ENCODE data around the gene ST7L.

Gene ST7L

DNA sequence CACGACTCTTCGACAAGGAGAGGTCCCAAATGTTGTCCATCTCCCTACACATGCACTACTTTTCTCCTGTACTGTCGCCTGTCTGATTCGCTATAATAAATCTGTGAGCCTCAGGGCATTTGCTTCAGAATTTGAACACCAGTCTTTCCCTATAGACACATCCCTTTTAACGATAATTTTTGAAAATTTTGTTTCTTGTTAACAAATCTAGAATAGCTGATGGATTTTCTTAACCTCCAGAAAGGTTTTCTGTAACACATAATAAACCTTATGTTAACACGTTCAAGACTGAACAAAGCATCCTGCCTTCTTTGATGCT is 1.4 kb upstream of the ST7L start:
- Histone ChIP-seq H2AFZ (ENCODE audit: low read depth, low read length) (peak overlapping the region; percentile 90), H3K27ac (ENCODE audit: low read length) (peak overlapping the region; percentile 97), H3K4me2 (ENCODE audit: insufficient read depth, low read length) (peak overlapping the region; percentile 86)

DNA sequence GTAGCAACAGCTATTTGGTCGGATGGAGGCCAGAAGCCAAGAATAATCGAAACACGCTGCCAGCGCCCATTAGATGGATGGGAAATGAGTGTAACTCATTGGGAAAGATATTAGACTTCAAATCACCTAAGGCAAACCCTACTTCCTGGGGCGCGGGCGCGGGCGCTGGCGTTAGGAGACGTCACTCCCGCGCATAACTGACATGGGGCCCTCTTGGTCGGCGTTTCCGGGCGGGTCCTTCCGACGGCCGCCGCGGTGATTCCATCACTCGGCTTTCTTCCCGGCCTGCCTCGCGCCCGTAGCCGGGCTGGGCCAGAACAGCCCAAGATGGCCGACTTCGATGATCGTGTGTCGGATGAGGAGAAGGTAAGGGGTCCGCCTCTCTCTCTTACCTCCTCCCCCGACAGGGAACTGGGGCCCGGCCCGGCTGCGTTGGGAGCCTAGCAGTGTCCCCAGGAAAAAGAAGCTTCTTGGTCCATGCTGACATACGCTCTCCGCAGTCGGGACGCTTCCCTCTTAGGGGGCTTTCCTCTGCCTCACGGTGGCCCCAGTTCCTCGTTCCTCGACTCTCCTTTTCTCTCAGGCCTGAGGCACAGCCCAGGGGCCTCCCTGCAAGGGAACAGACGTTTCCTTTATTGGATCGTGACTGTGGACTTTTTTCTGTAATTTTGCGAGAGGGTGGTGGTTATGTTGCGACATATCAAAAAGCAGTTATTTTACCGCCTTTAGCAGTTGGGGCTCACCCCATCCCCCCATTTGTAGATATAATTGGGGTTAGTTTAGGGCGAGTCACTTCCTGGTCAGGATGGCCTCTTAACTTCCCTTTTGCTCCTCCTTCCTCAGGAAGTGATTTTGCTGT is 806 bp upstream of the ST7L start, which contains the start of gene CAPZA1:
TSS of gene CAPZA1 (plus strand) at position 315 of the 859 bp plus-strand sequence. CDS start at position 328, 13 bp downstream.
- peak within 1 kb of the TSS; percentile 86 for H3K4me2 ChIP-seq (ENCODE audit: insufficient read depth, low read length)
- H4K20me1 ChIP-seq (ENCODE audit: insufficient read depth, low read length) = peaks cover 18% of the 10 kb centered on the region; the same call in 1 of the 2 replicates
- H3K4me1 ChIP-seq (ENCODE audit: insufficient read depth, low read length) = peaks cover 38% of the 10 kb centered on the region
- H3K79me2 ChIP-seq (ENCODE audit: insufficient read depth, low read length) = peaks cover 96% of the 10 kb centered on the region
- H3K27ac ChIP-seq (ENCODE audit: low read length) = peak within 1 kb of the TSS; percentile 97
- DNase-seq = peak; percentile 92
- no peaks in the 10 kb centered on the region for H3K9me3 ChIP-seq (ENCODE audit: insufficient read depth, low read length, severe bottlenecking)
- peaks cover 13% of the 10 kb centered on the region for H3K36me3 ChIP-seq (ENCODE audit: insufficient read depth, low read length)
- peak within 1 kb of the TSS; percentile 90 for H2AFZ ChIP-seq (ENCODE audit: low read depth, low read length)
- TF ChIP-seq, protein P1, sequence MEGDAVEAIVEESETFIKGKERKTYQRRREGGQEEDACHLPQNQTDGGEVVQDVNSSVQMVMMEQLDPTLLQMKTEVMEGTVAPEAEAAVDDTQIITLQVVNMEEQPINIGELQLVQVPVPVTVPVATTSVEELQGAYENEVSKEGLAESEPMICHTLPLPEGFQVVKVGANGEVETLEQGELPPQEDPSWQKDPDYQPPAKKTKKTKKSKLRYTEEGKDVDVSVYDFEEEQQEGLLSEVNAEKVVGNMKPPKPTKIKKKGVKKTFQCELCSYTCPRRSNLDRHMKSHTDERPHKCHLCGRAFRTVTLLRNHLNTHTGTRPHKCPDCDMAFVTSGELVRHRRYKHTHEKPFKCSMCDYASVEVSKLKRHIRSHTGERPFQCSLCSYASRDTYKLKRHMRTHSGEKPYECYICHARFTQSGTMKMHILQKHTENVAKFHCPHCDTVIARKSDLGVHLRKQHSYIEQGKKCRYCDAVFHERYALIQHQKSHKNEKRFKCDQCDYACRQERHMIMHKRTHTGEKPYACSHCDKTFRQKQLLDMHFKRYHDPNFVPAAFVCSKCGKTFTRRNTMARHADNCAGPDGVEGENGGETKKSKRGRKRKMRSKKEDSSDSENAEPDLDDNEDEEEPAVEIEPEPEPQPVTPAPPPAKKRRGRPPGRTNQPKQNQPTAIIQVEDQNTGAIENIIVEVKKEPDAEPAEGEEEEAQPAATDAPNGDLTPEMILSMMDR (IDR thresholded peaks at IDR 0.05; ENCODE audit: borderline replicate concordance, extremely low read depth, low read length, poor library complexity, severe bottlenecking) = no peak
- TF ChIP-seq EZH2 (IDR thresholded peaks at IDR 0.05; ENCODE audit: borderline replicate concordance, low read depth, low read length, severe bottlenecking) = no peak
- ATAC-seq (ENCODE audit: insufficient read depth, low read depth) = peak; percentile 90
- peak within 1 kb of the TSS; percentile 96 for H3K9ac ChIP-seq (ENCODE audit: low read depth, low read length)
- no peaks in the 10 kb centered on the region for H3K27me3 ChIP-seq (ENCODE audit: insufficient read depth, low read length, poor library complexity)
- peak within 1 kb of the TSS; percentile 88 to 89 for H3K4me3 ChIP-seq (ENCODE audit: low read depth in 1 of 2, low read length in 2 of 2)

More for the DNA sequence above, 1.4 kb upstream of the ST7L start:
- ATAC-seq (ENCODE audit: insufficient read depth, low read depth) (no peak), DNase-seq (no peak)
- peak overlapping the region; percentile 96 for H3K9ac ChIP-seq (ENCODE audit: low read depth, low read length)
- peaks cover 12% of the 10 kb centered on the region for H3K36me3 ChIP-seq (ENCODE audit: insufficient read depth, low read length)
- peak overlapping the region; percentile 88 to 89 for H3K4me3 ChIP-seq (ENCODE audit: low read depth in 1 of 2, low read length in 2 of 2)
- no peak for TF ChIP-seq EZH2 (IDR thresholded peaks at IDR 0.05; ENCODE audit: borderline replicate concordance, low read depth, low read length, severe bottlenecking)
- TF ChIP-seq, protein P1 (IDR thresholded peaks at IDR 0.05; ENCODE audit: borderline replicate concordance, extremely low read depth, low read length, poor library complexity, severe bottlenecking) = no peak
- peaks cover 96% of the 10 kb centered on the region for H3K79me2 ChIP-seq (ENCODE audit: insufficient read depth, low read length)
- H3K27me3 ChIP-seq (ENCODE audit: insufficient read depth, low read length, poor library complexity) = no peaks in the 10 kb centered on the region
- peaks cover 24% of the 10 kb centered on the region; the same call in 1 of the 2 replicates for H4K20me1 ChIP-seq (ENCODE audit: insufficient read depth, low read length)
- peaks cover 41% of the 10 kb centered on the region for H3K4me1 ChIP-seq (ENCODE audit: insufficient read depth, low read length)
- H3K9me3 ChIP-seq (ENCODE audit: insufficient read depth, low read length, severe bottlenecking) = no peaks in the 10 kb centered on the region

DNA sequence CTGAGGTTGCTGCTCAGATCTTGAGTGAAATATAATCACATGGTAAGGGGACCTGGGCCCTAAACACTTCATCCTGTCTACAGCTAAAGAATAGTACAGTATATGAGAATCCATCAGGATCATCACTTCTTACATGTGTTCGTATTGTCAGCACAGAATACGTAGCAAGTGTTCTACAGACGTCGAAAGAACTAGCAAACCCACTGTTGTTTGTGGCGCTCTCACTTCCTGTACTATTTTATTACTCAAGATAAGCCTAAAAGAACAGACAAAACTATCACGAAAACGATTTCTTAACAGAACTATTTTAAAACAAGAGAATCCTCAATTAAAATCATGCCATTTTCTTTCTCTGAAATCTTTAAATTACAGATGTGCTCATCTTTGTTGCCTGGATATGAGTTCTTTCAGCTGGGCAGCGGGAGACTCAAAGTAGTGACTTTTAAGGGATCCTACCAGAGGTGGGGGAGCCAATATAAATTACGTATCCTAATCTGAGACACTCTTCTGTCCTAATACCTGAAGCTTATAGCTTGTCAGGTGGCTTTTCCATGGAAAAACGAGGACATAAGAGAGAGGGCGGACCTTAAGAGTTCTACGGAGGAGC is 724 bp downstream of the ST7L start:
- Histone ChIP-seq H2AFZ (ENCODE audit: low read depth, low read length) (peak overlapping the region; percentile 89), H3K4me1 (ENCODE audit: insufficient read depth, low read length) (peaks cover 38% of the 10 kb centered on the region), H3K27ac (ENCODE audit: low read length) (peak overlapping the region; percentile 97), H3K9me3 (ENCODE audit: insufficient read depth, low read length, severe bottlenecking) (no peaks in the 10 kb centered on the region), H3K9ac (ENCODE audit: low read depth, low read length) (peak overlapping the region; percentile 96), H3K4me2 (ENCODE audit: insufficient read depth, low read length) (peak overlapping the region; percentile 86), H3K4me3 (ENCODE audit: low read depth in 1 of 2, low read length in 2 of 2) (peak overlapping the region; percentile 88 to 89), H3K27me3 (ENCODE audit: insufficient read depth, low read length, poor library complexity) (no peaks in the 10 kb centered on the region), H3K79me2 (ENCODE audit: insufficient read depth, low read length) (peaks cover 92% of the 10 kb centered on the region), H3K36me3 (ENCODE audit: insufficient read depth, low read length) (peaks cover 24% of the 10 kb centered on the region), H4K20me1 (ENCODE audit: insufficient read depth, low read length) (peaks cover 14% of the 10 kb centered on the region; the same call in 1 of the 2 replicates)
- ATAC-seq (ENCODE audit: insufficient read depth, low read depth) (peak; percentile 22), DNase-seq (peak; percentile 26)
- TF ChIP-seq EZH2 (IDR thresholded peaks at IDR 0.05; ENCODE audit: borderline replicate concordance, low read depth, low read length, severe bottlenecking) = no peak
- TF ChIP-seq, protein P1 (IDR thresholded peaks at IDR 0.05; ENCODE audit: borderline replicate concordance, extremely low read depth, low read length, poor library complexity, severe bottlenecking) = peak; percentile 6
